Right renal pelvis (tissue), 4 donors: Measurements from ENCODE around the gene TAS2R19. TPM values are rescaled to one million over a fixed set of nuclear protein-coding genes. Genes with fewer than 3 reads are reported as not detected.

ENCODE experiments used
- DNase-seq, 4 donors: peaks; one replicate each; pipeline ENCODE4 v3.0.0-alpha.2; 2013; ENCODE audit warnings: low read depth in 4 of 4, low spot score in 3 of 4, missing footprints in 1 of 4
- polyA plus RNA-seq, 4 donors: library from polyadenylated mRNA; unstranded; fragments of 120-200 nt; gene quantifications; one replicate each; pipeline ENCODE4 v1.2.1, GENCODE V29; 2013; ENCODE audit not compliant: insufficient read length in 4 of 4

TAS2R19 gene
- polyA plus RNA-seq, 4 donors, result 0.79 to 1.5 (median 1.2) TPM

- DNase-seq, result no peak
Measured at GRCh38 chr12:10998204-10998603, 24.2 kb downstream of the TAS2R19 start, which contains the start of gene TAS2R20. TSS of gene TAS2R20 (minus strand) at chr12:10998304. CDS start at chr12:10997875, 429 bp downstream.

DNA sequence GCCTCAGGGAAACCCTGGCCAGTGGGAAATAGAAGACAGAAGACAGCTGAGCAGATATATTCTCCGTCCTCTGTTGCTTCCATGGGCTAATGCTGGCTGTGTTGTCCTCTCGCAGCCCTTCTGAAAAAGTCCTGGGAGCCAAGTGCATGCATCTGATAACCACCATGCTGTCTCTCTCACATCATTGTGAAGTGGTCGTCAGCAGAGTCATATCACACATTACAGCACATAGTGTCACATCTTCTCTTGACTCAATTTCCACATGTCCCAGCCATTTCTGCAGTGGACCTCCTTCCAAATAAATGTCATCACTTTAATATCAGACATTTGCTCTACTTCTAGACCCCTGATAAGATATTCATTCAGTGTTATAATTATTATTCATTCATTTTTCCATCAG is 28.1 kb downstream of the TAS2R19 start:
- no peak for DNase-seq

- DNase-seq, result no peak
Measured at GRCh38 chr12:10989107-10989506, 33.3 kb downstream of the TAS2R19 start.

GRCh38 chr12:10986812-10987211 is 35.6 kb downstream of the TAS2R19 start, which contains the start of gene TAS2R50:
TSS of gene TAS2R50 (minus strand) at chr12:10986912. CDS start at chr12:10986860, 52 bp downstream.
- no peak for DNase-seq

GRCh38 chr12:10982244-10982643 is 40.2 kb downstream of the TAS2R19 start:
- no peak for DNase-seq

DNA sequence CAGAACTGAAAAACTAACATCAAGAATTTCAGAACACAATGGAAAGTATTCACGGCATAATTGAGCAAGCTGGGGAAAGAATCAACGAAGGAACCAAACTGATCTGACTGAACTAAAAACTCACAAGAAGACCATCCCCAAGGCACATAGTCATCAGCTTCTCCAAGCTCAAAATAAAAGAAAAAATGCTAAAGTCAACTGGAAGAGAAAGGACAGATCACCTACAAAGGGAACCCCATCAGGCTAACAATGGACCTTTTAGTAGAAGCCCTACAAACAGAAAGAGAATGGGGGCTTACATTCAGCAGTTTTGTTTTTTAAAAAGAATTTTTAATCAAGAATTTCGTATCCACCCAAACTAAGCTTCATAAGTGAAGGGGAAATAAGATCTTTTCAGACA is 47.5 kb downstream of the TAS2R19 start:
- no peak for DNase-seq

Other genes with a start within 250 kb of the TAS2R19 start
- not detected for gene TAS2R7, start 220.0 kb downstream of the TAS2R19 start, polyA plus RNA-seq
- not detected for gene TAS2R8, start 215.3 kb downstream of the TAS2R19 start, polyA plus RNA-seq
- gene TAS2R9, start 212.5 kb downstream of the TAS2R19 start, polyA plus RNA-seq, result not detected
- gene TAS2R10, start 196.3 kb downstream of the TAS2R19 start, polyA plus RNA-seq, result 1 to 10 TPM; 1.1 to 2.0 (median 1.4) TPM
- gene PRR4, start 173.1 kb downstream of the TAS2R19 start, polyA plus RNA-seq, result 1 to 10 TPM; 6.5 to 8.1 (median 7.1) TPM
- 10 to 100 TPM in 3 of 4 donors, 1 to 10 TPM in 1; 8.5 to 15.3 (median 14.6) TPM for gene PRH1, start 138.4 kb downstream of the TAS2R19 start, polyA plus RNA-seq
- gene TAS2R13, start 113.1 kb downstream of the TAS2R19 start, polyA plus RNA-seq, result under 1 TPM in 1 of 4 donors, not detected in 3; 0.08 TPM
- under 1 TPM in 3 of 4 donors, not detected in 1; 0.23 to 0.41 (median 0.31) TPM for gene PRH2, start 93.4 kb downstream of the TAS2R19 start, polyA plus RNA-seq
- 1 to 10 TPM; 2.6 to 3.8 (median 3.3) TPM for gene TAS2R14, start 83.4 kb downstream of the TAS2R19 start, polyA plus RNA-seq
- gene TAS2R50, start 35.7 kb downstream of the TAS2R19 start, polyA plus RNA-seq, result not detected
- 1 to 10 TPM in 3 of 4 donors, under 1 TPM in 1; 0.98 to 2.0 (median 1.1) TPM for gene TAS2R20, start 24.3 kb downstream of the TAS2R19 start, polyA plus RNA-seq
- gene TAS2R31, start 8.8 kb upstream of the TAS2R19 start, polyA plus RNA-seq, result 1 to 10 TPM in 2 of 4 donors, under 1 TPM in 2; 0.65 to 1.9 (median 0.92) TPM
- gene TAS2R46, start 39.7 kb upstream of the TAS2R19 start, polyA plus RNA-seq, result under 1 TPM in 2 of 4 donors, not detected in 2; 0.09 to 0.22 TPM
- gene TAS2R43, start 69.7 kb upstream of the TAS2R19 start, polyA plus RNA-seq, result under 1 TPM; 0.16 to 0.62 (median 0.40) TPM
- gene TAS2R30, start 112.0 kb upstream of the TAS2R19 start, polyA plus RNA-seq, result under 1 TPM in 1 of 4 donors, not detected in 3; 0.16 TPM
- gene SMIM10L1, start 148.6 kb upstream of the TAS2R19 start, polyA plus RNA-seq, result 10 to 100 TPM; 17.0 to 20.7 (median 19.5) TPM
- not detected for gene TAS2R42, start 164.3 kb upstream of the TAS2R19 start, polyA plus RNA-seq
- under 1 TPM in 2 of 4 donors, not detected in 2; 0.08 to 0.19 TPM for gene PRB3, start 247.1 kb upstream of the TAS2R19 start, polyA plus RNA-seq